Retinal pigment epithelial cell (primary cell): ENCODE measurements around the gene DBN1.

ENCODE experiments used
- DNase-seq: peaks from one replicate; pipeline ENCODE4 v3.0.0-alpha.2; 2010; ENCODE audit warnings: low read depth
- H3K4me3 ChIP-seq: 2 replicates; pipeline ENCODE4 v1.5.1; 2011; ENCODE audit warnings: mild to moderate bottlenecking, low read length, control low read depth, moderate library complexity
- CTCF ChIP-seq: conservative IDR thresholded peaks from 2 replicates; pipeline ENCODE4 v1.5.1; 2011; ENCODE audit warnings: low read depth, low read length, control low read depth, inconsistent platforms

DBN1 gene

GRCh38 chr5:177453852-177454396 is 19.5 kb downstream of the DBN1 start:
- H3K4me3 ChIP-seq, result peak overlapping the region; percentile 42
- no peak for DNase-seq
- no peak for TF ChIP-seq CTCF

GRCh38 chr5:177452688-177453638 is 20.5 kb downstream of the DBN1 start:
- H3K4me3 ChIP-seq, result no peak overlapping the region
- no peak for DNase-seq

GRCh38 chr5:177450667-177451424 is 22.6 kb downstream of the DBN1 start:
- DNase-seq, result no peak
- no peak for TF ChIP-seq CTCF

More at GRCh38 chr5:177452688-177453638, 20.5 kb downstream of the DBN1 start:
- peak; percentile 7 for TF ChIP-seq CTCF

GRCh38 chr5:177449140-177450061 is 24.0 kb downstream of the DBN1 start:
- TF ChIP-seq CTCF, result no peak
- H3K4me3 ChIP-seq, result no peak overlapping the region
- no peak for DNase-seq

More at GRCh38 chr5:177450667-177451424, 22.6 kb downstream of the DBN1 start:
- no peak overlapping the region for H3K4me3 ChIP-seq

- DNase-seq, result no peak
- H3K4me3 ChIP-seq, result peak overlapping the region; percentile 36
- TF ChIP-seq CTCF, result no peak
Observed at GRCh38 chr5:177448244-177448950, 25.0 kb downstream of the DBN1 start.
